CD4-positive, alpha-beta T cell (primary cell): Measurements from ENCODE around the gene SYT14. TPM values are rescaled to one million over a fixed set of nuclear protein-coding genes. Genes with fewer than 3 reads are reported as not detected.

Experiments used
- ATAC-seq: fragments of 200-7000 bp; cut with Tn5 transposase; one replicate; pipeline ENCODE4 v1.10.0; 2022; ENCODE audit warnings: mild to moderate bottlenecking; ENCODE audit not compliant: poor library complexity
- CTCF ChIA-PET: fragments of 350-600 bp; sonication (Branson Sonifier 250); formaldehyde crosslinking; loops from one replicate; lab custom pipeline; 2021; ENCODE audit warnings: antibody characterized with exemption, inconsistent platforms; lab: Charles Lee
- POLR2A ChIA-PET: fragments of 350-600 bp; sonication (Branson Sonifier 250); formaldehyde crosslinking; loops from one replicate; lab custom pipeline; 2021; ENCODE audit warnings: antibody characterized with exemption, inconsistent platforms; lab: Charles Lee
- DNase-seq, 14 experiments: peaks; one replicate each; pipeline ENCODE4 v3.0.0-alpha.2; 2013 to 2020; ENCODE audit warnings: mixed read lengths in 2 of 14
- H3K27ac ChIP-seq, 2 donors: one replicate each; pipeline versions ENCODE4 v1.5.1 to v1.7.0; 2013; ENCODE audit warnings: low read length in 2 of 2, low read depth in 1 of 2, mild to moderate bottlenecking in 1 of 2
- H3K27me3 ChIP-seq, 2 experiments: 1 replicate in 1 of 2; 2 replicates in 1 of 2; pipeline versions ENCODE4 v1.6.1 to v1.7.0; 2013; ENCODE audit warnings: low read length in 2 of 2, control low read depth in 1 of 2, mild to moderate bottlenecking in 1 of 2, moderate library complexity in 1 of 2; ENCODE audit not compliant: insufficient read depth in 2 of 2, control insufficient read depth in 1 of 2
- H3K36me3 ChIP-seq: one replicate; pipeline ENCODE4 v1.6.1; 2013; ENCODE audit warnings: low read length, control low read depth; ENCODE audit not compliant: insufficient read depth
- H3K4me1 ChIP-seq: one replicate; pipeline ENCODE4 v1.6.1; 2013; ENCODE audit warnings: low read length, control low read depth; ENCODE audit not compliant: insufficient read depth
- H3K4me3 ChIP-seq: one replicate; pipeline ENCODE4 v1.5.1; 2013; ENCODE audit warnings: mild to moderate bottlenecking, low read length, moderate library complexity
- H3K9me3 ChIP-seq, 2 experiments: 1 replicate in 1 of 2; 2 replicates in 1 of 2; pipeline versions ENCODE4 v1.6.1 to v1.7.0; 2013; ENCODE audit warnings: low read length in 2 of 2, mild to moderate bottlenecking in 2 of 2, control low read depth in 1 of 2, moderate library complexity in 1 of 2; ENCODE audit not compliant: control insufficient read depth in 1 of 2, insufficient read depth in 1 of 2
- H3K27ac Mint-ChIP-seq: one replicate; pipeline ENCODE4 v1.8.0; 2020; ENCODE audit warnings: mixed read lengths
- H3K27me3 Mint-ChIP-seq: one replicate; pipeline ENCODE4 v1.8.0; 2021; ENCODE audit warnings: mixed read lengths
- H3K36me3 Mint-ChIP-seq: one replicate; pipeline ENCODE4 v1.8.0; 2021; ENCODE audit warnings: low read depth, mixed read lengths
- H3K4me1 Mint-ChIP-seq: one replicate; pipeline ENCODE4 v1.8.0; 2021; ENCODE audit warnings: low read depth, mixed read lengths
- H3K4me3 Mint-ChIP-seq: one replicate; pipeline ENCODE4 v1.8.0; 2020; ENCODE audit warnings: mild to moderate bottlenecking, mixed read lengths
- H3K9me3 Mint-ChIP-seq: one replicate; pipeline ENCODE4 v1.8.0; 2020; ENCODE audit warnings: mixed read lengths
- intact Hi-C, 2 experiments: fragments of 100-400 bp; cut with DNase I in 1 of 2; cut with micrococcal nuclease in 1 of 2; formaldehyde crosslinking; loops; one replicate each; pipeline versions ENCODE4 v1.15.1 to v1.9.0; 2023 to 2025; cut with DNase I, micrococcal nuclease
- total RNA-seq, 174 experiments: library from RNA in 2 of 174; stranded (reverse) in 2 of 174; gene quantifications; one replicate each; pipeline ENCODE4 v1.2.3 and lab custom pipeline; 2021 to 2026
- TF ChIP-seq, protein P1 (sequence below): fragments of 200-600 bp; IDR thresholded peaks from one replicate; pipeline ENCODE4 v1.8.0; 2022; ENCODE audit warnings: antibody characterized with exemption, mild to moderate bottlenecking

The SYT14 gene
- total RNA-seq, 2 experiments from 2014 or later: not detected

DNA sequence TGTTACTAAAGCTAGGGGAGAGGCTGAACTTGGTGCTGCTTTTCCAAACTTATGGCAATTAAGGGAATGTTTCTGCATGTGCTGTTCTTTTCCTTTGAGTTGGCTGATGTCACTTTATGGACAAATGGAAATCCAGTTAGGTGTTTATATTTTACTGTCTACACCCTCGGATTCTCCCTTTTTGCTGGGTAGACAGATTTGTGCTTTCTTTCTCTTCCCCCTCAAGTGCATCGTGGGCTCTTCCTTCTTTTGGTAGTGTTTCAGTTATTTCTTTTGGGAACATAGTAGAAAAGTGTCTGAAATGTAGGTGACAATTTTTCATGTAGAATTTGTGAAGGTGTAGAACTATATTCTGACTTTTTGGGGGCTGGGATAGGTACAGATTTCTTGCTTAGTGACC lies 22.9 kb downstream of the SYT14 start:
- Histone ChIP-seq H3K27ac (no peak overlapping the region), H3K4me3 (no peak overlapping the region), H3K9me3 (no peaks in the 10 kb centered on the region), H3K27me3 (no peaks in the 10 kb centered on the region), H3K36me3 (no peaks in the 10 kb centered on the region), H3K4me1 (no peaks in the 10 kb centered on the region)
- TF ChIP-seq, protein P1, sequence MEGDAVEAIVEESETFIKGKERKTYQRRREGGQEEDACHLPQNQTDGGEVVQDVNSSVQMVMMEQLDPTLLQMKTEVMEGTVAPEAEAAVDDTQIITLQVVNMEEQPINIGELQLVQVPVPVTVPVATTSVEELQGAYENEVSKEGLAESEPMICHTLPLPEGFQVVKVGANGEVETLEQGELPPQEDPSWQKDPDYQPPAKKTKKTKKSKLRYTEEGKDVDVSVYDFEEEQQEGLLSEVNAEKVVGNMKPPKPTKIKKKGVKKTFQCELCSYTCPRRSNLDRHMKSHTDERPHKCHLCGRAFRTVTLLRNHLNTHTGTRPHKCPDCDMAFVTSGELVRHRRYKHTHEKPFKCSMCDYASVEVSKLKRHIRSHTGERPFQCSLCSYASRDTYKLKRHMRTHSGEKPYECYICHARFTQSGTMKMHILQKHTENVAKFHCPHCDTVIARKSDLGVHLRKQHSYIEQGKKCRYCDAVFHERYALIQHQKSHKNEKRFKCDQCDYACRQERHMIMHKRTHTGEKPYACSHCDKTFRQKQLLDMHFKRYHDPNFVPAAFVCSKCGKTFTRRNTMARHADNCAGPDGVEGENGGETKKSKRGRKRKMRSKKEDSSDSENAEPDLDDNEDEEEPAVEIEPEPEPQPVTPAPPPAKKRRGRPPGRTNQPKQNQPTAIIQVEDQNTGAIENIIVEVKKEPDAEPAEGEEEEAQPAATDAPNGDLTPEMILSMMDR: no peak
- Mint-ChIP-seq H3K36me3 (no peaks in the 10 kb centered on the region), H3K27ac (no peak overlapping the region), H3K9me3 (no peaks in the 10 kb centered on the region), H3K4me3 (no peak overlapping the region), H3K27me3 (peaks cover 36% of the 10 kb centered on the region), H3K4me1 (no peaks in the 10 kb centered on the region)
- DNase-seq (no peak), ATAC-seq (no peak)
- POLR2A ChIA-PET: no interaction called here
- CTCF ChIA-PET: no interaction called here
- intact Hi-C loops: no loop called here

DNA sequence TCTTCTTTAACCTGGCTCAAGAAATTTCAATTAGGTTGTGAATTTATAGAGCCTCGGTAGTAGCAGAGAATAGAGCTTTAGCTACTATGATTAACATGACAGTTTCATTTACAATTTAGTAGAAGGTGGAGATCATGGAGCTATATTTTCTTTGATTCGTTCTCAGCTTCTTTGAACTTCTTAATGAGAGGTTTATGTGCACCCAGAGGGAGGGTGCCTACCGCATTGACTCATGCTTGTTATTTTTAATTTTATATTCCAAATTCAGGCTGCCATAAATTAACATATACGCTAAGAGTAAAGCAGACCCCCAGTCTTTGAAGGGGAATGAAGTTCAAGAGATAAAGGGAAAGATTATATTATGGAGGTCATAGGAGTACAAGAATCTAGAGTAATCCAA lies 24.4 kb downstream of the SYT14 start:
- Histone ChIP-seq H3K36me3 (no peaks in the 10 kb centered on the region), H3K9me3 (no peaks in the 10 kb centered on the region), H3K27ac (no peak overlapping the region), H3K4me1 (no peaks in the 10 kb centered on the region), H3K27me3 (no peaks in the 10 kb centered on the region), H3K4me3 (no peak overlapping the region)
- CTCF ChIA-PET: no interaction called here
- Mint-ChIP-seq H3K4me3 (no peak overlapping the region), H3K36me3 (no peaks in the 10 kb centered on the region), H3K27ac (no peak overlapping the region), H3K9me3 (peaks cover 2% of the 10 kb centered on the region), H3K27me3 (peaks cover 27% of the 10 kb centered on the region), H3K4me1 (no peaks in the 10 kb centered on the region)
- POLR2A ChIA-PET: no interaction called here
- TF ChIP-seq, protein P1: no peak
- no peak for ATAC-seq
- intact Hi-C loops: no loop called here
- DNase-seq: no peak

DNA sequence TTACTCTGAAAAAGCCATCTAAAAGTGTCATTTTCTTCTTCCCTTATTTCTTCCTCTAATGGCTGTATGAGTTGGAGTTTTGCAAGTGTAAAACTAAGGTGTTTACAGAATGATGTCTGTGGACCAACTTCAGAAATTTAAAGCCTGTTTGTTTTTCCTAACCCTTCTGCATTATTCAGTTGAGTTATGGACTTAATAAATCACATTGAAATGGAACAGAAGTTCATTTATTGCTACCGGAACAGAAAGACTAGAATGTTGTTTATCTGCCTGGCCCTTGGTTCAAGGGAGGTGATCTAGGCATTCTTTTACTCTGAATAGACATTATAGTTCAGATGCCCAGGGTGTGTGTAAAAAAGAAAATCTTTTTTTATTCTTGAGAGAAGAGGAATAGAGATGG lies 24.8 kb downstream of the SYT14 start:
- Histone ChIP-seq H3K4me1 (no peaks in the 10 kb centered on the region), H3K36me3 (no peaks in the 10 kb centered on the region), H3K4me3 (no peak overlapping the region), H3K9me3 (no peaks in the 10 kb centered on the region), H3K27me3 (no peaks in the 10 kb centered on the region), H3K27ac (no peak overlapping the region)
- CTCF ChIA-PET: no interaction called here
- peaks cover 24% of the 10 kb centered on the region for H3K27me3 Mint-ChIP-seq
- no peaks in the 10 kb centered on the region for H3K36me3 Mint-ChIP-seq
- TF ChIP-seq, protein P1: no peak
- intact Hi-C loops: no loop called here
- ATAC-seq (no peak), DNase-seq (no peak)
- H3K9me3 Mint-ChIP-seq: peaks cover 2% of the 10 kb centered on the region
- no peak overlapping the region for H3K4me3 Mint-ChIP-seq
- H3K27ac Mint-ChIP-seq: no peak overlapping the region
- no peaks in the 10 kb centered on the region for H3K4me1 Mint-ChIP-seq
- POLR2A ChIA-PET: no interaction called here
